ENCODE measurements around the gene TFEC.
A peak's percentile ranks its signal among the peaks of the same experiment; 100 is the strongest.

The TFEC gene

DNA sequence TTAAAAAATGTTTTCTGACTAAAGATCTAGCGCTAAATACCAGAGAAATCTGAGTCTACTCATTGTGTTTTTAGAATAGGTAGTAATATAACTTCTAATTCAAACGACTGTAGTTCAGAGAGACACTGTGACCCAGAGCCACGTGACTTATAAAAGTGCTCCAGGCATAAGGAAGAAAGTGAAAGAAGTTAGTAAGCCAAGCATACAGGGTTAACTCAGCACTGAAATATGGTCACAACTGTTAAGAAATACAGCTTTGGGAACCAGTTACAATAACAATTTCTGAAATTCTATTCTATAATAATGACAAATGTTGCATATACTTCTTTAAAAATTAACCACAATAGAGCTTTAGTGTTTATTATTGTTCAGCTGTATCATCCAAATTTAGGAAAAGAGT, 119.1 kb downstream of the TFEC start:
- DNase-seq (ENCODE audit: low spot score), result no peak

DNA sequence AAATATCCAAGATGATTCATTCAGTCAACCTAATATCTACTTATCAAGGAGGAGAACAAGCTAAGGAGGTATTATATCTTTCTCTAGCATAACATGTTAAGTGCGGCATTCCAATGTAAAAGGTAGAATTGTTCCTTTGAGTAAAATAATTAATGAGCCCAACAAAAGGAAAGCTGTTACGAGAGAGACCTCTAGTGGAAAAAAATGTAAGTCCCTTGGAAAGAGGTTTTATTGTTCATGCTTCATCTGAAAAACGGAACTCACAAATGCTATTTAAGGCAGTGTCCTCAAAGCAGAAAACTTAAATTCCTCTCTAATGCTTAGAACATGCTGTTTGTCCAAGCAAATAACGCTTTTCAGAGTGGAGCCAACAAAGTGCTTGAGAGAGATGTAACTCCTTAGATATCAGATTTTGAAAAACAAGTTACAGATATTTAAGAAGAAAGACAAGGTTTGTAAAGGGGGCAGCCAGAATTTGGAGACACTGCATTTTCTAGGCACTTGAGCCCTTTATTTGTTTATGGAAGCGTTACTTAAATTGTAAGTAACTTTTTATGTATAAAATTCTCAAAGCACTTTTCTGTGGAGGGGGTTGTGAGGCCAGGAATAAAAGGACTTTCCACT, 119.9 kb downstream of the TFEC start:
- H3K27ac ChIP-seq, result no peak overlapping the region
- CTCF ChIA-PET, result interaction anchor here (0.5 to 0.7 kb wide), 3 partner anchors 32 to 1809 kb away, joined by 3 to 4 read pairs (median 3); no protein-coding TSS in a partner anchor
- TF ChIP-seq, protein P1, sequence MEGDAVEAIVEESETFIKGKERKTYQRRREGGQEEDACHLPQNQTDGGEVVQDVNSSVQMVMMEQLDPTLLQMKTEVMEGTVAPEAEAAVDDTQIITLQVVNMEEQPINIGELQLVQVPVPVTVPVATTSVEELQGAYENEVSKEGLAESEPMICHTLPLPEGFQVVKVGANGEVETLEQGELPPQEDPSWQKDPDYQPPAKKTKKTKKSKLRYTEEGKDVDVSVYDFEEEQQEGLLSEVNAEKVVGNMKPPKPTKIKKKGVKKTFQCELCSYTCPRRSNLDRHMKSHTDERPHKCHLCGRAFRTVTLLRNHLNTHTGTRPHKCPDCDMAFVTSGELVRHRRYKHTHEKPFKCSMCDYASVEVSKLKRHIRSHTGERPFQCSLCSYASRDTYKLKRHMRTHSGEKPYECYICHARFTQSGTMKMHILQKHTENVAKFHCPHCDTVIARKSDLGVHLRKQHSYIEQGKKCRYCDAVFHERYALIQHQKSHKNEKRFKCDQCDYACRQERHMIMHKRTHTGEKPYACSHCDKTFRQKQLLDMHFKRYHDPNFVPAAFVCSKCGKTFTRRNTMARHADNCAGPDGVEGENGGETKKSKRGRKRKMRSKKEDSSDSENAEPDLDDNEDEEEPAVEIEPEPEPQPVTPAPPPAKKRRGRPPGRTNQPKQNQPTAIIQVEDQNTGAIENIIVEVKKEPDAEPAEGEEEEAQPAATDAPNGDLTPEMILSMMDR (conservative IDR thresholded peaks at IDR 0.05; ENCODE audit: low read depth), result peak; percentile 84
- DNase-seq (ENCODE audit: low spot score), result peak; percentile 4
- POLR2A ChIA-PET (ENCODE audit: low non-redundant PET), result no interaction called here

More for the DNA sequence above, 119.1 kb downstream of the TFEC start:
- H3K27ac ChIP-seq, result no peak overlapping the region
- TF ChIP-seq, protein P1 (conservative IDR thresholded peaks at IDR 0.05; ENCODE audit: low read depth), result no peak
- CTCF ChIA-PET, result interaction anchor here (0.8 kb wide), 1 partner anchor 14 kb away, joined by 4 read pairs; no protein-coding TSS in a partner anchor
- POLR2A ChIA-PET (ENCODE audit: low non-redundant PET), result no interaction called here

GRCh38 chr7:115906731-115907130, 123.8 kb downstream of the TFEC start:
- DNase-seq (ENCODE audit: low spot score), result no peak
- CTCF ChIA-PET, result no interaction called here
- H3K27ac ChIP-seq, result no peak overlapping the region
- POLR2A ChIA-PET (ENCODE audit: low non-redundant PET), result no interaction called here
- TF ChIP-seq, protein P1 (conservative IDR thresholded peaks at IDR 0.05; ENCODE audit: low read depth), result no peak

DNA sequence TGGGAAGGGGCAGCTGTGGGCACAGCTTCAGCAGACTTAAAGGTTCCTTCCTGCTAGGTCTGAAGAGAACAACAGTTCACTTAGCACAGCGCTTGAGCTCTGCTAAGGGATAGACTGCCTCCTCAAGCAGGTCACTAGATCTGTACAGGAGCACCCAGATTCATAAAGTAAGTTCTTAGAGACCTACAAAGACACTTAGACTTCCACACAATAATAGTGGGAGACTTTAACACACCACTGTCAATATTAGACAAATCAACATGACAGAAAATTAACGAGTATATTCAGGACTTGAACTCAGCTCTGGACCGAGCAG, 140.9 kb downstream of the TFEC start:
- ChIA-PET POLR2A (ENCODE audit: low non-redundant PET) (no interaction called here), CTCF (no interaction called here)
- TF ChIP-seq, protein P1 (conservative IDR thresholded peaks at IDR 0.05; ENCODE audit: low read depth), result no peak
- DNase-seq (ENCODE audit: low spot score), result no peak
- no peak overlapping the region for H3K27ac ChIP-seq

DNA sequence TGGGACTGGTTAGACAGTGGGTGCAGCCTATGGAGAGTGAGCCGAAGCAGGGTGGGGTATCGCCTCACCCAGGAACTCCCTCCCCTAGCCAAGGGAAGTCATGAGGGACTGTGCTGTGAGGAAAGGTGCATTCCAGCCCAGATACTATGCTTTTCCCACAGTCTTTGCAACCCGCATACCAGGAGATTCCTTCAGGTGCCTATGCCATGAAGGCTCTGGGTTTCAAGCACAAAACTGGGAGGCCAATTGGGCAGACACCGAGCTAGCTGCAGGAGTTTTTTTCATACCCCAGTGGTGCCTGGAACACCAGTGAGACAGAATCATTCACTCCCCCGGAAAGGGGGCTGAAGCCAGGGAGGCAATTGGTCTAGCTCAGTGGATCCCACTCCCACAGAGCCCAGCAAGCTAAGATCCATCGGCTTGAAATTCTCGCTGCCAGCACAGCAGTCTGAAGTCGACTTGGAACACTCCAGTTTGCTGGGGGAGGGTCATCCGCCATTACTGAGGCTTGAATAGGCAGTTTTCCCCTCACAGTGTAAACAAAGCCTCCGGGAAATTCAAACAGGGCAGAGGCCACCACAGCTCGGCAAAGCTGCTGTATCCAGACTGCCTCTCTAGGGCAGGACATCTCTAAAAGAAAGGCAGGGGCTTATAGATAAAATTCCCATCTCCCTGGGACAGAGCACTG, 141.4 kb downstream of the TFEC start:
- ChIA-PET CTCF (no interaction called here), POLR2A (ENCODE audit: low non-redundant PET) (no interaction called here)
- TF ChIP-seq, protein P1 (conservative IDR thresholded peaks at IDR 0.05; ENCODE audit: low read depth), result no peak
- no peak overlapping the region for H3K27ac ChIP-seq
- DNase-seq (ENCODE audit: low spot score), result no peak

DNA sequence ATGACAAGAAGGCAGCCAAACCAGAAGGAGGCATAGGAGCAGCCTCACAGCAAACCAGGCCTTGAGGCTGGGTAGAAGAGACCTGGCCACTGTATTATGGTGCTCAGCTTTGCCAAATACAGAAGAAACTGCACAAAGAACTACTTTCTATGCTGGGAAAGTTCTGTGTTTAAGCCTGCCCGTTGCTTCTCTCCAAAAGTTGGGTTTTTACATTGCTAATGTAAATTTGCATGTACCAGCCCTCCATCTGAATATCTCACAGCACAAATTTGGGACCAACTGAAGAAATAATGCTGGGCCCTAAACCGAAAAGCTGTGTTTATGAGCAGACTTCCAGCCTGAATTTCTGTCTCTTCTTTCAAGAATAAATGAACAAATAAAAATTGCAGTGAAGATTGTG, 145.0 kb downstream of the TFEC start:
- no peak overlapping the region for H3K27ac ChIP-seq
- POLR2A ChIA-PET (ENCODE audit: low non-redundant PET), result no interaction called here
- DNase-seq (ENCODE audit: low spot score), result no peak
- CTCF ChIA-PET, result no interaction called here
- TF ChIP-seq, protein P1 (conservative IDR thresholded peaks at IDR 0.05; ENCODE audit: low read depth), result no peak

All from RWPE1 (cell line).